ENCODE data around the gene ZNF750. TPM values are rescaled to one million over a fixed set of nuclear protein-coding genes. Genes with fewer than 3 reads are reported as not detected.

The ZNF750 gene
- total RNA-seq, 3 donors from 2014 or later, result not detected

DNA sequence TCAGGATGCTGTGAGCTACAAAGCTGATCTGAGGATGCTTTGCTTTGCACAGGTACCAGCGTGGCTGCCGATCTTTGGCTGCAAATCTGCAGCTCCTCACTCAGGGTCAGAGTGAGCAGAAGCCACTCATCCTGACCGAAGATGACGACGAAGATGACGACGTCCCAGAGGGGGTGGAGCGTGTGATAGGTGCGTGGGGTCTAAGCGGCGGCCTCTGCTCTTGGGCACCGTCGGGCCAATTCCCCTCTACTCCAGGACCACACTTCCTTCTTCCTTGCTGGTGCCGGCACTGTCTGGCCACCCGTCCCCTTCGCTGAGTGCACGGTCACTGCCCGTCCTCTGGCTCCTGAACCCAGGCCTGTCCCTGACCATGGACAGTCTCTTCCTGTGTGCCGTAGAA, 34.0 kb downstream of the ZNF750 start:
- Histone ChIP-seq H3K36me3 (ENCODE audit: low read depth) (no peaks in the 10 kb centered on the region), H3K4me1 (ENCODE audit: low read depth) (no peaks in the 10 kb centered on the region), H3K4me3 (no peak overlapping the region), H3K9me3 (no peaks in the 10 kb centered on the region)
- DNase-seq, result peak in 2 of 3 donors; percentile 8 to 29
- no peak for ATAC-seq
- no peak for TF ChIP-seq CTCF (IDR thresholded peaks at IDR 0.05)
- intact Hi-C loops (cut with DNase I, micrococcal nuclease), result no loop called here

DNA sequence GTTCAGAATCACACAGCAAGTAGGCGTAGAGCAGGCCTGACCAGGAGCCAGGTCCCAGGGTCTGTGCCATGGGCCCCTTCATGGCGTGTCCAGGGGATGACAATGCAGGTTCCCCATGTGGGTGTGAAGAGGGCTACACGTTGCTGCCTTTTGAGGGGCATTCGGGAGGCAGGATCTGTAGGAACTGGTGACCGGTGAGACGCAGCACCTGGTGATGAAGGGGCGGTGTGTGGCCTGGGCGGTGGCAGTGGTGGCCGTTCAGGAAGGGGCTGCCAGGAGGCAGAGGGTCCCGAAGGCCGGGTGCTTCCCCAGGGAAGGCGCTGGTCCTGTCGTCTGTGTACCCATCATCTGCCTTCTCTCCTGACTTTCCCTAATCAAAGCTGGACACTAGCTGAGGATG, 34.6 kb downstream of the ZNF750 start:
- intact Hi-C loops (cut with DNase I, micrococcal nuclease), result no loop called here
- no peak for ATAC-seq
- Histone ChIP-seq H3K9me3 (no peaks in the 10 kb centered on the region), H3K4me3 (no peak overlapping the region), H3K4me1 (ENCODE audit: low read depth) (no peaks in the 10 kb centered on the region), H3K36me3 (ENCODE audit: low read depth) (no peaks in the 10 kb centered on the region)
- no peak for TF ChIP-seq CTCF (IDR thresholded peaks at IDR 0.05)
- DNase-seq, result peak in 2 of 3 donors; percentile 6 to 39

DNA sequence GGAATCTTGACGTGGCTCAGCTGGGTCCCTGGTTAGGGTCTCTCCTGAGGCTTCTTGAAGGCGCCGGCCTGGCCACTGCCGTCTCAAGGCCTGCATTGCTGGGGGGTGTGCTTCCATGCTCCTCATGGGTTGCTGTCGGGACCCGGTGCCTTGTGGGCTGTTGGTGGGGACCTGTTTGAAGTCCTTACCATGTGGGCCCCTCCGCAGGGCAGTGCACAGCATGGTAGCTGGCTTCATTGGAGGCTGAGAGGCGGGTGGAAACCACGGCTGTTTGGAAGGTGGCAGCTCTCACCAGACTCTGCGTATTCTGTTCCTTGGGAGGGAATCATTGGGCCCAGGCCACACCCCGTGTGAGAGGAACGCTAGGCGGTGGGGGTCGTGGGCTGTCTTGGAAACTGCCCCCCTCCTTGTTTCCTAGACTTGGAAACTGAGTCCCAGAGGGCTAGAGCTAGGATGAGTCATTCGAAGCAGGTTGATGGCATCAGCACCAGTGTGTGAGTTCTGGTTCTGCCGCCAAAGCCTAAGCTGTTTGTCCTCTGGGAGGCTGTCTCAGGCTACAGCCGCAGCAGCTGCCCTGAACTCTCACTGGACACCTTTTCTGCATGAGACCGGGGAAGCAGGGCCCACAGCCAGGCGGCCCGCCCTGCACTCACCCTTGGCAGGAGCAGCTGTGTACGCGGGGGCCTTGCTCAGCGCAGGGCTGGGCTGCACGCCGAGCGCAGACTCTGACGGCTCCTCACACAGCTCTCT, 35.2 kb downstream of the ZNF750 start:
- H3K4me3 ChIP-seq, result no peak overlapping the region
- DNase-seq (peak in 2 of 3 donors; percentile 53 to 66), ATAC-seq (peak; percentile 52)
- intact Hi-C loops (cut with DNase I, micrococcal nuclease), result no loop called here
- H3K9me3 ChIP-seq, result no peaks in the 10 kb centered on the region
- no peak for TF ChIP-seq CTCF (IDR thresholded peaks at IDR 0.05)
- H3K36me3 ChIP-seq (ENCODE audit: low read depth), result no peaks in the 10 kb centered on the region
- peaks cover 1% of the 10 kb centered on the region for H3K4me1 ChIP-seq (ENCODE audit: low read depth)

DNA sequence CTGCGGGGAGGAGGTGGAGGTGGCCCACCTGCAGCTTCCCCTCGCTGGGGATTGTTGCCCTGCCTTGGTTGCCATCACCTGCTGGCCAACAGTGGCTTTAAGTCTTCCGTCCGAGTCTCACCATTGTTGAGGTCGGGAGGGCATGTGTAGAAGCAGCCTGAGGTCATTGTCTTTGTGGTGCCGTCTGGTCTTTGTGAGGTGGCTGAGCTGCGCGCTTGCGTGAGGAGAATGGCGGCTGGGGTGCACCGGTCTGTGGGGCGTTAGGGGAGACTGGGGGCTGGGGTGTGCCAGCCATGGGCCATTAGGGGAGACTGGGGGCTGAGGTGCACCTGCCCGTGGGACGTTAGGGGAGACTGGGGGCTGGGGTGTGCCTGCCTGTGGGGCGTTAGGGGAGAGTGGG, 36.2 kb downstream of the ZNF750 start:
- intact Hi-C loops (cut with DNase I, micrococcal nuclease), result no loop called here
- TF ChIP-seq CTCF (IDR thresholded peaks at IDR 0.05), result no peak
- Histone ChIP-seq H3K4me3 (no peak overlapping the region), H3K4me1 (ENCODE audit: low read depth) (peaks cover 4% of the 10 kb centered on the region), H3K9me3 (no peaks in the 10 kb centered on the region), H3K36me3 (ENCODE audit: low read depth) (no peaks in the 10 kb centered on the region)
- DNase-seq (no peak), ATAC-seq (no peak)

DNA sequence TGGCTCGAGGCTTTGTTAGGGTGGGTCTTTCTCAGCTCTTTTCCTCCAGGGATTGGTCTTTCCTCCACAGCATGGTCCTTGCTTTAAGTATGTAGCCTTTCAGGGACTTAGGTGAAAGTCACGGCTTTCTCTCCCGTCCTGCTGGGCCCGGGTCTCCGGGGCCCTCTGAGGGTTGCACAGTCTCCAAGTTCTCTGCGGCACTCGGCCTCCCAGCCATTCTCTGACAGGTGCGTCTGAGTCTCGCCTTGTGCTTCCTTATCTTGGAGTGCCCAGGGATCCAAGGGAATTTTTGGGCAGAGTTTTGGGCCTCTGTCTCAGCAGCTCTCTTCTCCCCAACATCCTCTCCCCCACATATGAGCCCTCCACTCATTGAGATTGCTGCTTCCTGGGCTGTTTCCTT, 36.6 kb downstream of the ZNF750 start:
- DNase-seq (peak in 1 of 3 donors; percentile 8), ATAC-seq (no peak)
- intact Hi-C loops (cut with DNase I, micrococcal nuclease), result no loop called here
- no peak for TF ChIP-seq CTCF (IDR thresholded peaks at IDR 0.05)
- H3K4me1 ChIP-seq (ENCODE audit: low read depth), result peaks cover 4% of the 10 kb centered on the region
- no peak overlapping the region for H3K4me3 ChIP-seq
- H3K9me3 ChIP-seq, result no peaks in the 10 kb centered on the region
- no peaks in the 10 kb centered on the region for H3K36me3 ChIP-seq (ENCODE audit: low read depth)

Measured in mucosa of descending colon (tissue), 3 donors.